ENCODE data around the gene EIF3B.
"Not testable (repeated sequence)": the region's sequence is repeated elsewhere in the genome, so short reads cannot be mapped to it uniquely, and the experiment has no call there.

The EIF3B gene

GRCh38 chr7:2347351-2348063 lies 7.1 kb upstream of the EIF3B start:
- not testable (repeated sequence) for DNase-seq (ENCODE audit: low spot score)

DNA sequence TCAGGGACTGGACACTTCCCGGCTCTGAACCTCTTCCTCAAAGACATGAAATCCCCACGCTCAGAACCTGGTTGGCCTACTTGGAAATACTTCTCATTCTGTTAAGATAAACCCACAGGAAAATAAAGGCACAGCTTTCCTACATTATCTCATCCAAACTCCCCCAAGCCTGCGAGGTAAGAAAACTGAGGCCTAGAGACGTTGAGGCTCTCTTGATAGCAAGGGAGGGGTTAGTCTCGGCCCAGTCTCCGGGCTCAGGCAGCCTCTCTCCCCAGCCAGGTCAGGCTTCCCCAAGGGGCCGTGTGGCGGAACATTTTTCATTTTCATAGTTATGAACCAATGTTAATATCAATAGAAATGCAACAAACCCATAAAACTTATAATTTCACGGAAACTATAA lies 4.6 kb upstream of the EIF3B start:
- DNase-seq (ENCODE audit: low spot score) = no peak

- DNase-seq (ENCODE audit: low spot score) = no peak
Observed at GRCh38 chr7:2350861-2351260, 3.8 kb upstream of the EIF3B start.

GRCh38 chr7:2353113-2353935 lies 1.3 kb upstream of the EIF3B start:
- DNase-seq (ENCODE audit: low spot score) = no peak

DNA sequence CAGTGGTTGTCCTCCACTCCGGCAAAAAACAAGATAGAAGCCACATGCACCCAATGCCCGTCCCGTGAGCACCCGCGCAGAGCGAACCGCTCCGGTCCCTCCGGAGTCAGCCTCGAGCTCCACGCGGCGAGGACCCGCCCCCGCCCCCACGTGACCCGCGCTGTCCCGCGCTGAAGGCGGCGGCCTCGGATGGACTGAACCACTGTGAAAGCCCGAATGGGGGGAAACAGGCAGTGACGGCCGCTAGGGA lies 766 bp upstream of the EIF3B start:
- peak; percentile 88 for DNase-seq (ENCODE audit: low spot score)

DNA sequence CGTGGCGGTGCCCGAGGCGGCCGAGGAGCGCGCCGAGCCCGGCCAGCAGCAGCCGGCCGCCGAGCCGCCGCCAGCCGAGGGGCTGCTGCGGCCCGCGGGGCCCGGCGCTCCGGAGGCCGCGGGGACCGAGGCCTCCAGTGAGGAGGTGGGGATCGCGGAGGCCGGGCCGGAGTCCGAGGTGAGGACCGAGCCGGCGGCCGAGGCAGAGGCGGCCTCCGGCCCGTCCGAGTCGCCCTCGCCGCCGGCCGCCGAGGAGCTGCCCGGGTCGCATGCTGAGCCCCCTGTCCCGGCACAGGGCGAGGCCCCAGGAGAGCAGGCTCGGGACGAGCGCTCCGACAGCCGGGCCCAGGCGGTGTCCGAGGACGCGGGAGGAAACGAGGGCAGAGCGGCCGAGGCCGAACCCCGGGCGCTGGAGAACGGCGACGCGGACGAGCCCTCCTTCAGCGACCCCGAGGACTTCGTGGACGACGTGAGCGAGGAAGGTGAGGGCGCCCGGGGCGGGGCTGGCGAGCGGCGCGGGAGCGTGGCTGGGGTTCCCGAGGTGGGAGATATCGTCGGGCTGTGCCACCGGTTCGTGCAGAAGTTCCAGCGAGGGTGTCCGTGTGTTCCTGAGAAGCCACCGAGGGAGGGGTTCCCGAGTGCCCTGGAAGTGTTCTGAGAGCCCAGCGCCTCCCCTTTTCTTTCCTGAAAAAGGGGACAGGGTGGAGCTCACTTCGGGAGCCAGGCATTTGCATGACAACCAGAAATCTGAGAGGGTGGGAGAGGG lies 495 bp downstream of the EIF3B start:
- DNase-seq (ENCODE audit: low spot score) = no peak

DNA sequence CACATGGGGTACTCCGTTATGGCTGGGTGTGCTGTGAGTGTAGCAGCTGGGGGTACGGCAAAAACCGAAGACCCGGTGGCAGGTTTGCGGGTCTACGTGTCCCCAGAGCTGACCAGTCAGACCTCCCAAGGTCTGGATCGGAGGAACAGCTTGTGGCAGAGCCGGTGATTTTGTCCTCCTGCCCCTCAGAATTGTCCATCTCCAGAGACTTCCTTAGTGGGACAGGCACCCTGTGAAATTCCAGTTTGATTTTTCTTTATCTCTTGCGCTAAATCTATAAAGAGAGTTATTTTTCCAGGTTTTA lies 1.0 kb downstream of the EIF3B start:
- no peak for DNase-seq (ENCODE audit: low spot score)

GRCh38 chr7:2357165-2357564 lies 2.5 kb downstream of the EIF3B start:
- DNase-seq (ENCODE audit: low spot score) = no peak

DNA sequence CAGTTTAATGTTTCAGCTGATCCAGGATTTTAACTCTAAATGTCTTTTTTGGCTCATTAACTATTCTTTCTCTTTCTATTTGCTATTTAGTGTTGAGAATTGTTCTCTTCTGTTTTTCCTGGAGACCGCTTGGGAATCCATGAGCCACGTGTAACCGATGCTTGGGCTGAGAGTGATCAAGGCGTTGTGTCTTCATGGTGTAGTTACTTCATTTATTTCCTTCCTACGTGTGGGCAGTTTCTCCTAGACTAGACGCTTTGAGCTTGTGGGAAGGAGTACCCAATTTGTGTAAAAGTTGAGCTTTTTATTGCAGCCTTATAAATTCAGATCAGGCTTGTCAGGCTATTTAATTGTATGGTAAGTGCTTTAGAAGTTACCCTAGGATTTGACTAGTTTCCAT lies 2.9 kb downstream of the EIF3B start:
- no peak for DNase-seq (ENCODE audit: low spot score)

DNA sequence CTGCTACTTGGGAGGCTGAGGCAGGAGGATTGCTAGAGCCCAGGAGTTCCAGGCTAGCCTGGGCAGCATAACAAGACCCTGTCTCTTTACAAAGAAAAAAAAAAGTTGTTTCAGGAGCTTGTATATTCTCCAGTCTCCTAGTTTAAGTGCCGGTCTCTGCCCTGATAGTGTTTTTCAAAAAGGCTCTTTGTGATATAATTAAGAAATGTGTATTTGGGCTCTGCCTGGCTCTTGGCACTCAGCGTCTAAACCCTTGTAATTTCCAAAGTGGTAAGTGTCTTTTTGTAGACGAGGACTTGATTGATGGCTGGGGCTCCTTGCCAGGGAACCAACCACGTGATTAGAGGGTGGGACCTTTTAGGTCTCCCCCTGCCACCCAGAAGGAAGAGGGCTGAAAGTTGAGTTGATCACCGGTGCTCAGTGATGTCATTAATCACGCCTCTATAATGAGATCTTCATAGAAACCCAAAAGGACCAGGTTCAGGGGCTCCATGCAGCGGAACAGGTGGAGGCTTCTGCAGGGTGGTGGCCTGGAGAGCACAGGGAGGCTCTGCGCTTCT lies 4.4 kb downstream of the EIF3B start:
- DNase-seq (ENCODE audit: low spot score) = no peak

DNA sequence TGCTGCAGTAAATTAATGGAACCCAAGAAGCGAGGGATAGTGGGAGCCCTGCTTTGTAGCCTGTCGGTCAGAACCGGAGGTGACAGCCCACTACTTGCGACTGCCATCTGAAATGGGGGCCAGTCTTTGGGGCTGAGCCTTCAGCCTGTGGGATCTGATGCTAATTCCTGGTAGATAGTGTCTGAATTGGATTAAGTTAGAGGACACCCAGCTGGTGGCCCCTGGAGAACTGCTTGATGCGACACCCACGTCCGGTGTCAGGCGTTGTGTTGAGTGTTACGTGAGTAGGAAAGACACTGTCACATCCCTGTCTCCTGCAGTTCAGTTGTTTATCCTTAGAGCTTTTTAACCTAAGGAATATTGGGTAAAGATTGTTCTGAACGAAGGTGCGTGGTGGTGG lies 5.0 kb downstream of the EIF3B start:
- no peak for DNase-seq (ENCODE audit: low spot score)

- DNase-seq (ENCODE audit: low spot score) = no peak
Observed at GRCh38 chr7:2360796-2361195, 6.2 kb downstream of the EIF3B start.

- no peak for DNase-seq (ENCODE audit: low spot score)
Observed at GRCh38 chr7:2362385-2363088, 7.9 kb downstream of the EIF3B start.

- no peak for DNase-seq (ENCODE audit: low spot score)
Observed at GRCh38 chr7:2369139-2369538, 14.5 kb downstream of the EIF3B start.

DNA sequence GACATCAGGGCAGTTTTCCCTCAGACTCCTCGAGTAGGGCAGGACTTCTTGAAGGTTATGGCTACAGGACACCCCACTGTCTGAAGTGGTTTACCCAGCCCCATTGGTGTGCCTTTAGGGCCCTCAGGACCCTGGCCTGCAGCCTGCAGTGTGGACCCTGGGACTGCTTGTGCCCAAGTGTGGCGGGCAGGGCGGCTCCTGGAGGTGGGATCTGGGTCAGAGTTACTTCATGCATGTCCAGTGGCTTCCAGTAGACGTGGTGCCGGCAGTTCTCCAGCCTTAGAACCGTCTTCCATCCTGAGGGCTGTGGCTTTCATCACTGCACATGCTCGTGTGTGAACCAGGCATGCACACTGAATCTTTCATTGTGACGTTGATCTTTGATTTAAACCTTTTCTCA lies 16.7 kb downstream of the EIF3B start:
- DNase-seq (ENCODE audit: low spot score) = no peak

DNA sequence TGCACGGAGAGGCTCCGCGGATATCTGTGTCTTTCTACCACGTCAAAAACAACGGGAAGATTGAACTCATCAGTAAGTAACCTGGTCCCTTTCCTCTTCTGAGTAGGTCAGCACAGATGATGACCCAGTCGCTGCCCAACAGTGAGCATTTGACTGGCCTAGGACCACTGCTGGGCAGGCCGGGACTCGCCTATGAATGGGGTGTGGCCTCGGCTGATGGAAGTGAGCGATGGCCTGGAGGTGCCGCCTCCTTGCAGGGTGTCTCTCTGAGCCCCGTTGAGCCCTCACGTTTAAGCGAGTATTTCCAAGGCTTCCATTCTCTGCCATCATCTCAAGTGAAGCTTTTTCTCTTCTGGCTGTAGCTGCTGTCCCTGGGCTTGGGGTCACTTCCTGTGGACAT lies 18.1 kb downstream of the EIF3B start:
- DNase-seq (ENCODE audit: low spot score) = no peak

- DNase-seq (ENCODE audit: low spot score) = no peak
Observed at GRCh38 chr7:2373124-2373556, 18.5 kb downstream of the EIF3B start.

DNA sequence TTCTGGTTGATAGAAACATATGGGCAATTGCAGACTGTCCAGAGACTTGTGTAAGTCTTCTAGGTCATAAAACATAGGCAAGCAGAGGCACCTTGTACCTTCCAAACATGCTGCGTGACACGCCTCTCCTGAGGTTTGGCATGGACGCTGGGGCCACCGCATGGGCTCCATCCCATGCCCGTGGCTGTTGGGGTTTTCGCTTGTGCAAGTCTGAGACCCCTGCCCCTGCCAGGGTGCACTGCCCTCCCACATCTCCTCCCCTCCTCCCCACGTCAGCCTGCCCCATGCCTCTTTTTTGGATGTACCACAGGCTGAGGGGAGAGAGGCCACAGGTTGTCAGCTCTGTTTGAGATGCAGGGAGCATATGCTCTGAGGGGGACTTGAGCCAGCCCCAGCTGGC lies 19.0 kb downstream of the EIF3B start:
- DNase-seq (ENCODE audit: low spot score) = no peak

- no peak for DNase-seq (ENCODE audit: low spot score)
Observed at GRCh38 chr7:2374401-2374800, 19.8 kb downstream of the EIF3B start.

GRCh38 chr7:2374830-2375728 lies 20.5 kb downstream of the EIF3B start:
- DNase-seq (ENCODE audit: low spot score) = no peak
